Astrocyte (in vitro differentiated cells and primary cell): Measurements from ENCODE around the gene DLK1.

ENCODE experiments used
- EZH2 ChIP-seq: IDR thresholded peaks from 2 replicates; pipeline ENCODE4 v1.6.1; 2012; ENCODE audit warnings: mild to moderate bottlenecking, low read length, inconsistent platforms; ENCODE audit not compliant: insufficient read depth
- TF ChIP-seq, protein P1 (sequence below): IDR thresholded peaks from 2 replicates; pipeline ENCODE4 v1.5.1; 2011; ENCODE audit warnings: low read depth, mild to moderate bottlenecking, inconsistent platforms, low read length, moderate library complexity; ENCODE audit not compliant: insufficient read depth

DNA sequence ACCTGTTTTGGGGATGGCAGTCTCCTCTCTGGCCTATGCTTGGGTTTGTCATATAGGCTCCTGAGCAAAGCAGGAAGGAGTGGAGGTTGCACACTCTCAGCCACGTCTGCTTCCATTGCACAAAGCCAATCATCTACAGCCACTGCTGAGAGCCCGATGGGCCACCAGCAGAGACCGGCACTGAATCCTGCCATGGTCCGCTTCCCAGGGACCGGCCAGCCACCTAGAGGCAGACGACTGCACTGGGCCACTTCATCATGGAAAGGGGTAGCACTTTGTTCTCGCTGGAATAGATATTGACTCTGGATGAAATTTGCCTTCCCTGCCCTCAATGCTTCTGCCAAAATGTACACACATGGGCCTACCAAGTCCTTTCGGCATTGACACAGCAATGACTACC is 22.3 kb downstream of the DLK1 start:
- TF ChIP-seq, protein P1, sequence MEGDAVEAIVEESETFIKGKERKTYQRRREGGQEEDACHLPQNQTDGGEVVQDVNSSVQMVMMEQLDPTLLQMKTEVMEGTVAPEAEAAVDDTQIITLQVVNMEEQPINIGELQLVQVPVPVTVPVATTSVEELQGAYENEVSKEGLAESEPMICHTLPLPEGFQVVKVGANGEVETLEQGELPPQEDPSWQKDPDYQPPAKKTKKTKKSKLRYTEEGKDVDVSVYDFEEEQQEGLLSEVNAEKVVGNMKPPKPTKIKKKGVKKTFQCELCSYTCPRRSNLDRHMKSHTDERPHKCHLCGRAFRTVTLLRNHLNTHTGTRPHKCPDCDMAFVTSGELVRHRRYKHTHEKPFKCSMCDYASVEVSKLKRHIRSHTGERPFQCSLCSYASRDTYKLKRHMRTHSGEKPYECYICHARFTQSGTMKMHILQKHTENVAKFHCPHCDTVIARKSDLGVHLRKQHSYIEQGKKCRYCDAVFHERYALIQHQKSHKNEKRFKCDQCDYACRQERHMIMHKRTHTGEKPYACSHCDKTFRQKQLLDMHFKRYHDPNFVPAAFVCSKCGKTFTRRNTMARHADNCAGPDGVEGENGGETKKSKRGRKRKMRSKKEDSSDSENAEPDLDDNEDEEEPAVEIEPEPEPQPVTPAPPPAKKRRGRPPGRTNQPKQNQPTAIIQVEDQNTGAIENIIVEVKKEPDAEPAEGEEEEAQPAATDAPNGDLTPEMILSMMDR, result no peak
- TF ChIP-seq EZH2, result no peak
